Tibial nerve (tissue), 4 donors: ENCODE results near the gene DDX21.
"Not testable (repeated sequence)": the region's sequence is repeated elsewhere in the genome, so short reads cannot be mapped to it uniquely, and the experiment has no call there.

Experiments
- CTCF ChIP-seq, 5 experiments: fragments of 200-600 bp in 3 of 5; fragments of 450-650 bp in 2 of 5; sonication (generic) in 3 of 5; IDR thresholded peaks; one replicate each; pipeline ENCODE4 v1.5.1; 2016 to 2019; ENCODE audit warnings: antibody characterized with exemption in 5 of 5, mild to moderate bottlenecking in 3 of 5, moderate library complexity in 2 of 5
- EP300 ChIP-seq, 2 donors: sonication (generic); formaldehyde crosslinking; IDR thresholded peaks; one replicate each; pipeline ENCODE4 v1.6.1; 2017; ENCODE audit warnings: antibody characterized with exemption in 2 of 2, mild to moderate bottlenecking in 1 of 2

DNA sequence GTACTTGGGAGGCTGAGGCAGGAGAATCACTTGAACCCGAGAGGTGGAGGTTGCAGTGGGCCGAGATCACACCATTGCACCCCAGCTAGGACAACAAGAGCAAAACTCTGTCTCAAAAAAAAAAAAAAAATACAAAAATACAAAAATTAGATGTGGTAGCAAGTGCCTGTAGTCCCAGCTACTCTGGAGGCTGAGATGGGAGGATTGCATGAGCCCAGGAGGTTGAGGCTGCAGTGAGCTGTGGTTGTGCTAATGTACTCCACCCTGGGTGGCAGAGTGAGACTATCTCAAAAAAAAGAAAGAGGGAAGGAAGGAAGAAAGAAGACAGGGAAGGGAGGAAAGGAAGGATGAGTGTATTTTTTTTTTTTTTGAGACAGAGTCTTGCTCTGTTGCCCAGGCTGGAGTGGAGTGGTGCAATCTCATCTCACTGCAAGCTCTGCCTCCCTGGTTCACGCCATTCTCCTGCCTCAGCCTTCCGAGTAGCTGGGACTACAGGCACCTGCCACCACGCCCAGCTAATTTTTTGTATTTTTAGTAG lies 20.0 kb downstream of the DDX21 start:
- TF ChIP-seq CTCF, EP300 (IDR thresholded peaks at IDR 0.05): not testable (repeated sequence)
